Measurements from ENCODE around the gene HARS1. TPM values are rescaled to one million over a fixed set of nuclear protein-coding genes. Genes with fewer than 3 reads are reported as not detected.

The HARS1 gene
- total and polyA plus RNA-seq, 12 donors: 36.4 to 111 (median 61.7) TPM

- 41 to 62% (median 58%) methylated on average over 3 of the region's 3 CpGs for WGBS, 4 donors
- DNase-seq: no peak
- intact Hi-C loops (cut with DNase I): loop anchor here in 1 of 2 donors (5.0 kb wide), 1 partner anchor 57 kb away; no protein-coding TSS in a partner anchor
- Histone ChIP-seq H3K9me3 (replicated peaks in 1 of 3) (no peaks in the 10 kb centered on the region), H3K27ac (peak overlapping the region in 3 of 5 donors; percentile 55 to 92 (median 85)), H3K4me3 (no peak overlapping the region), H3K4me1 (replicated peaks in 1 of 2) (peaks cover 5 to 45% of the 10 kb centered on the region in 2 donors), H3K36me3 (replicated peaks in 1 of 2) (no peaks in the 10 kb centered on the region), H3K27me3 (no peaks in the 10 kb centered on the region)
- no peak for TF ChIP-seq POLR2A (IDR thresholded peaks at IDR 0.05)
- TF ChIP-seq CTCF (IDR thresholded peaks at IDR 0.05): no peak
Measured at GRCh38 chr5:140634103-140634502, 57.1 kb downstream of the HARS1 start.

- Histone ChIP-seq H3K4me3 (peak overlapping the region in 1 of 4 donors; percentile 49), H3K27ac (peak overlapping the region; percentile 42 to 95 (median 89)), H3K4me1 (replicated peaks in 1 of 2) (peaks cover 3 to 40% of the 10 kb centered on the region in 2 donors), H3K27me3 (no peaks in the 10 kb centered on the region), H3K9me3 (replicated peaks in 1 of 3) (no peaks in the 10 kb centered on the region), H3K36me3 (replicated peaks in 1 of 2) (no peaks in the 10 kb centered on the region)
- intact Hi-C loops (cut with DNase I): loop anchor here in 1 of 2 donors (5.0 kb wide), 1 partner anchor 56 kb away; no protein-coding TSS in a partner anchor
- DNase-seq: no peak
- WGBS, 4 donors: 71 to 88% (median 81%) methylated on average over 2 of the region's 2 CpGs
- no peak for TF ChIP-seq CTCF (IDR thresholded peaks at IDR 0.05)
Measured at GRCh38 chr5:140633501-140633900, 57.7 kb downstream of the HARS1 start.

DNA sequence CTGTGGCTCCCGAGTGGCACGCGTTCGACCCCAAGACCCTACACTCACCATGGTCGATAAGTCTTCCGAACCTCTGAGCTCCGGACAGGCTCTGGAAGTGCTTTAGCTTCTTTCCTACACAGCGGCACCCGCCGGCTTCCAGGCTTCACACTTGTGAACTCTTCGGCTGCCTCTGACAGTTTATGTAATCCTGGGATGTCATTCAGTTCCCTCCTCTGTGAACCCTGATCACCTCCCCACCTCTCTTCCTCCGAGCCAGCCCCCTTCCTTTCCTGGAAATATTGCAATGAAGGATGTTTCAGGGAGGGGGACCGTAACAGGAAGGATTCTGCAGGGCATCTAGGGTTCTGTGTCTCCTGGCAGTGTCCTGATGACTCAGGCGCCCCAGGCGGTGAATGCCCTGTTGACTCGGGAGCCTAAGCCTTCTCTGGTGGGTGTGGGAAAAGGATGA is 58.1 kb downstream of the HARS1 start, which contains the start of gene CD14:
TSS of gene CD14 (minus strand) at position 155 of the 451 bp plus-strand sequence. CDS start at position 51, 104 bp downstream.
- Histone ChIP-seq H3K4me3 (peak within 1 kb of the TSS; percentile 34 to 78 (median 54)), H3K36me3 (replicated peaks in 1 of 2) (no peaks in the 10 kb centered on the region), H3K4me1 (replicated peaks in 1 of 2) (peaks cover 0 to 38% of the 10 kb centered on the region in 2 donors), H3K27ac (peak within 1 kb of the TSS; percentile 55 to 95 (median 89)), H3K27me3 (no peaks in the 10 kb centered on the region), H3K9me3 (replicated peaks in 1 of 3) (no peaks in the 10 kb centered on the region)
- TF ChIP-seq POLR2A (IDR thresholded peaks at IDR 0.05) (peak; percentile 20 to 59), CTCF (IDR thresholded peaks at IDR 0.05) (peak in 1 of 6 experiments; percentile 21)
- intact Hi-C loops (cut with DNase I): loop anchor here in 1 of 2 donors (5.0 kb wide), 1 partner anchor 56 kb away; no protein-coding TSS in a partner anchor
- WGBS, 4 donors: 2 to 10% (median 7%) methylated on average over 15 to 16 of the region's 16 CpGs
- peak; percentile 69 to 94 (median 87) for DNase-seq

DNA sequence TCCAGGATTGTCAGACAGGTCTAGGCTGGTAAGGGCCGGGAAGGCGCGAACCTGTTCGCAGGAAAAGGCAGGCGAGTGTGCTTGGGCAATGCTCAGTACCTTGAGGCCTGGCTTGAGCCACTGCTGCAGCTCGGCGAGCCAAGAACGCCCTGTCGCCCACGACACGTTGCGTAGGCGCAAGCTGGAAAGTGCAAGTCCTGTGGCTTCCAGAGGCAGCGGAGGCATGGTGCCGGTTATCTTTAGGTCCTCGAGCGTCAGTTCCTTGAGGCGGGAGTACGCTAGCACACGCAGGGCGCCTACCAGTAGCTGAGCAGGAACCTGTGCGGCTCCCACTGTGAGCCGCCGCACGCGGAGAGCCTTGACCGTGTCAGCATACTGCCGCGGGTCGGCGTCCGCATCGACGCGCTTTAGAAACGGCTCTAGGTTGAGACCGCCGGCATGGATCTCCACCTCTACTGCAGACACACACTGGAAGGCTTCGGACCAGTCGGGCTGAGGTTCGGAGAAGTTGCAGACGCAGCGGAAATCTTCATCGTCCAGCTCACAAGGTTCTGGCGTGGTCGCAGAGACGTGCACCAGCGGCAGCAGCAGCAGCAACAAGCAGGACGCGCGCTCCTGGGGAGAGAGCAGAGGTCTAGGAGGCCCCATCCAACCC is 58.7 kb downstream of the HARS1 start:
- peak overlapping the region; percentile 34 to 78 (median 54) for H3K4me3 ChIP-seq
- peaks cover 0 to 38% of the 10 kb centered on the region in 2 donors for H3K4me1 ChIP-seq (replicated peaks in 1 of 2)
- H3K27me3 ChIP-seq: no peaks in the 10 kb centered on the region
- intact Hi-C loops (cut with DNase I): loop anchor here in 1 of 2 donors (5.0 kb wide), 1 partner anchor 55 kb away; no protein-coding TSS in a partner anchor
- TF ChIP-seq CTCF (IDR thresholded peaks at IDR 0.05): no peak
- TF ChIP-seq POLR2A (IDR thresholded peaks at IDR 0.05): peak; percentile 3 to 45
- WGBS, 4 donors: 0 to 1% (median 1%) methylated on average over 10 to 51 of the region's 51 CpGs
- H3K9me3 ChIP-seq (replicated peaks in 1 of 3): no peaks in the 10 kb centered on the region
- peak overlapping the region; percentile 55 to 95 (median 89) for H3K27ac ChIP-seq
- H3K36me3 ChIP-seq (replicated peaks in 1 of 2): no peaks in the 10 kb centered on the region
- DNase-seq: peak; percentile 59 to 86 (median 78)
